Activated naive CD8-positive, alpha-beta T cell treated with anti-CD3 and anti-CD28 coated beads for 36 hours (primary cell): ENCODE measurements around the gene FKBP1C. TPM values are rescaled to one million over a fixed set of nuclear protein-coding genes. Genes with fewer than 3 reads are reported as not detected.
"Not testable (repeated sequence)": the region's sequence is repeated elsewhere in the genome, so short reads cannot be mapped to it uniquely, and the experiment has no call there.

Experiments used
- DNase-seq: peaks from one replicate; pipeline ENCODE4 v3.0.0; 2021
- H3K27ac Mint-ChIP-seq: one replicate; pipeline ENCODE4 v1.8.0; 2022; ENCODE audit warnings: mild to moderate bottlenecking, moderate library complexity, mixed read lengths
- H3K27me3 Mint-ChIP-seq: one replicate; pipeline ENCODE4 v1.8.0; 2022; ENCODE audit warnings: mild to moderate bottlenecking, mixed read lengths
- H3K36me3 Mint-ChIP-seq: one replicate; pipeline ENCODE4 v1.8.0; 2021; ENCODE audit warnings: mild to moderate bottlenecking, mixed read lengths
- H3K4me1 Mint-ChIP-seq: one replicate; pipeline ENCODE4 v1.8.0; 2021; ENCODE audit warnings: mixed read lengths
- H3K4me3 Mint-ChIP-seq: one replicate; pipeline ENCODE4 v1.8.0; 2022; ENCODE audit warnings: mild to moderate bottlenecking, moderate library complexity, mixed read lengths
- H3K9me3 Mint-ChIP-seq: one replicate; pipeline ENCODE4 v1.8.0; 2022; ENCODE audit warnings: mixed read lengths
- total RNA-seq, 2 experiments: library from RNA; stranded (reverse); gene quantifications; one replicate each; pipeline ENCODE4 v1.2.3, GENCODE V29; 2021

FKBP1C gene
- 1 to 10 TPM; 1.5 TPM for total RNA-seq

- not testable (repeated sequence) for H3K4me1 Mint-ChIP-seq, DNase-seq, H3K27ac Mint-ChIP-seq, H3K27me3 Mint-ChIP-seq, H3K36me3 Mint-ChIP-seq, H3K4me3 Mint-ChIP-seq
- H3K9me3 Mint-ChIP-seq, result peaks cover 15% of the 10 kb centered on the region
Observed at GRCh38 chr6:63211343-63211742, at the start of gene FKBP1C. Gene FKBP1C, plus strand, starts transcription at chr6:63211469.

DNA sequence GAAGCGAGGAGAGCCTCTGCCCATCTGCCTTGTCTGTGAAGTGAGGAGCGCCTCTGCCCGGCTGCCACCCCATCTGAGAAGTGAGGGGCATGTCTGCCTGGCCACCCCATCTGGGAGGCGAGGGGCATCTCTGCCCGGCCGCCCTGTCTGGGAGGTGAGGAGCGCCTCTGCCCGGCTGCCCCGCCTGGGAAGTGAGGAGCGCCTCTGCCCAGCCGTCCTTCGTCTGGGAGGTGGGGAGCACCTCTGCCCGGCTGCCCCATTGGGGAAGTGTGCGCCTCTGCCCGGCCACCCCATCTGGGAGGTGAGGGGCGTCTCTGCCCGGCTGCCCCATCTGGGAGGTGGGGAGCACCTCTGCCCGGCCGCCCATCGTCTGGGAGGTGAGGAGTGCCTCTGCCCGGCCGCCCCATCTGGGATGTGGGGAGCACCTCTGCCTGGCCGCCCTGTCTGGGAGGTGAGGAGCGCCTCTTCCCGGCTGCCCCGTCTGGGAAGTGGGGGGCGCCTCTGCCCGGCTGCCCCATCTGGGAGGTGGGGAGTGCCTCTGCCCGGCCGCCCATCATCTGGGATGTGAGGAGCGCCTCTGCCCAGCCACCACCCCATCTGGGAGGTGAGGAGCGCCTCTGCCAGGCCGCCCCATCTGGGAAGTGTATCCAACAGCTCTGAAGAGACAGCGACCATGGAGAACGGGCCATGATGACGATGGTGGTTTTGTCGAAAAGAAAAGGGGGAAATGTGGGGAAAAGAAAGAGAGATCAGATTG is 47.0 kb upstream of the FKBP1C start:
- not testable (repeated sequence) for DNase-seq, H3K27me3 Mint-ChIP-seq, H3K36me3 Mint-ChIP-seq, H3K9me3 Mint-ChIP-seq, H3K4me3 Mint-ChIP-seq, H3K4me1 Mint-ChIP-seq, H3K27ac Mint-ChIP-seq

GRCh38 chr6:63174173-63174572 is 37.1 kb upstream of the FKBP1C start:
- Mint-ChIP-seq H3K27ac (no peak overlapping the region), H3K27me3 (no peaks in the 10 kb centered on the region), H3K36me3 (no peaks in the 10 kb centered on the region), H3K9me3 (peaks cover 6% of the 10 kb centered on the region), H3K4me1 (no peaks in the 10 kb centered on the region), H3K4me3 (no peak overlapping the region)
- DNase-seq, result no peak

- no peak overlapping the region for H3K27ac Mint-ChIP-seq
- no peaks in the 10 kb centered on the region for H3K4me1 Mint-ChIP-seq
- no peaks in the 10 kb centered on the region for H3K36me3 Mint-ChIP-seq
- no peak for DNase-seq
- peaks cover 4% of the 10 kb centered on the region for H3K9me3 Mint-ChIP-seq
- peaks cover 3% of the 10 kb centered on the region for H3K27me3 Mint-ChIP-seq
- no peak overlapping the region for H3K4me3 Mint-ChIP-seq
Observed at GRCh38 chr6:63176181-63176580, 35.1 kb upstream of the FKBP1C start.

DNA sequence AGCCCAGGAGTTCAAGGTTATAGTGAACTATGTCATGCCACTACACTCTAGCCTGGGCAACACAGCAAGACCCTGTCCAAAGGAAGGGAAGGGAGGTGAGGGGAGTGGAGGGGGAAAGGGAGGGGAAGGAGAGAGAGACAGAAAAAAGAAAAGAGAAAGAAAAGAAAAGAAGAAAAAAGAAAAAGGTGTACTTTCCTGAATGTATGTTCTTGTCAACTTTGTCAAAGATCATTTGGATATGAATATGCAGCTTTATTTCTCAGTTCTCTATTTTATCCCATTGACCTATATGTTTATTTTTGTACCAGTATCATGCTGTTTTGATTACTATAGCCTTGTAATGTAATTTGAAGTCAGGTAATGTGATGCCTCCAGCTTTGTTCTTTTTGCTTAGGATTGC is 30.9 kb upstream of the FKBP1C start:
- Mint-ChIP-seq H3K4me3 (no peak overlapping the region), H3K36me3 (no peaks in the 10 kb centered on the region)

GRCh38 chr6:63186970-63187369 is 24.3 kb upstream of the FKBP1C start:
- no peaks in the 10 kb centered on the region for H3K4me1 Mint-ChIP-seq
- H3K4me3 Mint-ChIP-seq, result no peak overlapping the region
- H3K36me3 Mint-ChIP-seq, result no peaks in the 10 kb centered on the region
- no peak overlapping the region for H3K27ac Mint-ChIP-seq
- H3K27me3 Mint-ChIP-seq, result no peaks in the 10 kb centered on the region
- no peak for DNase-seq
- peaks cover 2% of the 10 kb centered on the region for H3K9me3 Mint-ChIP-seq

More for the DNA sequence above, 30.9 kb upstream of the FKBP1C start:
- DNase-seq, result no peak
- Mint-ChIP-seq H3K4me1 (no peaks in the 10 kb centered on the region), H3K27ac (no peak overlapping the region), H3K9me3 (peaks cover under 1% of the 10 kb centered on the region), H3K27me3 (peaks cover 3% of the 10 kb centered on the region)

DNA sequence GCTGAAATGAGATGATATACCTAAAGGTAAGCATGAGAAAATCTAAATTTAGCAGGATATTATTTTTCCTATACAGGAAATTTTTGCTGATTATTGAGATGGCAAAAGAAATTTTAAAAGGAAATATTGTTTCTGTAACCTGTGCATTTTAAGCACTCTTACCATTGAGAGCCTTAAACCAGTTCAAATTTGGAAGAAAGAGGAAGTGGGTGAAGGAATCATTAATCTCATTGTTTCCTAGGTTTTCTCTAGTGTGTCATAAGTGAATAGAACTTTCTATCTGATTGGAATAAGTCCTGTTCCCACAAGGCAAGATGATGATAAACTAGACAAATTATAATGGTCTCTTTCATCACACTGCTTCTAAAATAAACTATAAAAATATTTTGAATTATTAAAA is 22.4 kb upstream of the FKBP1C start:
- H3K36me3 Mint-ChIP-seq, result no peaks in the 10 kb centered on the region
- peaks cover 3% of the 10 kb centered on the region for H3K9me3 Mint-ChIP-seq
- no peak overlapping the region for H3K4me3 Mint-ChIP-seq
- no peaks in the 10 kb centered on the region for H3K4me1 Mint-ChIP-seq
- DNase-seq, result no peak
- no peak overlapping the region for H3K27ac Mint-ChIP-seq
- H3K27me3 Mint-ChIP-seq, result no peaks in the 10 kb centered on the region

GRCh38 chr6:63193324-63193723 is 17.9 kb upstream of the FKBP1C start:
- Mint-ChIP-seq H3K4me3 (no peak overlapping the region), H3K36me3 (no peaks in the 10 kb centered on the region), H3K27ac (no peak overlapping the region), H3K27me3 (no peaks in the 10 kb centered on the region), H3K9me3 (peaks cover 3% of the 10 kb centered on the region), H3K4me1 (no peaks in the 10 kb centered on the region)
- DNase-seq, result no peak

DNA sequence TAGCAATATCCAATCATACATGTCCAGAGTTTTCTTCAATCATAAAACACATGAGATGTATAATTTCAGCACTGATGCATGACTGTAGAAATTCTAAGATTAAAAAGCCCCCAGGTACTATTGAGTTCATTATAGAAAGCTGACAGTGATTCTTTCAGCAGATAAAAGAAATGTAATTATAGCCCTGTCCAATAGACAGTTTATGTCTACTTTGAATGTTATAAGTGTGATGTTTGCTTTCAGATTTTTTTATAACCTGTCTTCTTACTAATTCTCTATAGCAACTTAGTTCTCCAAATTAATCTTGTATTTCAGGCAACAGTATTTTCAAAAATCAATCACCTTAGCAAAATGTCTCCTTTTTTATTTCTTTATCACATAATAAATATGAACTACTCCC is 13.5 kb upstream of the FKBP1C start:
- Mint-ChIP-seq H3K27ac (no peak overlapping the region), H3K4me3 (no peak overlapping the region), H3K4me1 (no peaks in the 10 kb centered on the region), H3K9me3 (peaks cover 3% of the 10 kb centered on the region), H3K27me3 (no peaks in the 10 kb centered on the region), H3K36me3 (no peaks in the 10 kb centered on the region)
- no peak for DNase-seq

DNA sequence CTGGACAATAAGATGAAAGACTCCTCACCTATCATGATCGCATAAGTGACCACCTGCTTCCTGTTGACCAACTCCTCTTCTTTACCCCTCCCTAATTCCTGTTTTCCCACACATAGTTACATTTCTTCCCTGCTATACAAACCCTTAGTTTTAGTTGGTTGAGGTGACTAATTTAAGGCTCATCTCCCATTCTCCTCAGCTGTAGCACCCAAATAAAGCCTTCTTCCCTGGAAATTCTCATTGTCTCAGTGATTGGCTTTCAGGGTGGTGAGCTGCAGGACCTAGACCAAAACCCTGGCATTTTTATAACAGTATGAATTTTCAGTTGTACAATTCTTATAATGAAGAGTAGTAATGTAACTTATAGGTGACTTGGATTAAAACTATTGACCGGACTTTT is 2.1 kb downstream of the FKBP1C start:
- H3K27me3 Mint-ChIP-seq, result no peaks in the 10 kb centered on the region
- H3K4me1 Mint-ChIP-seq, result no peaks in the 10 kb centered on the region
- peaks cover 15% of the 10 kb centered on the region for H3K9me3 Mint-ChIP-seq
- no peak for DNase-seq
- H3K27ac Mint-ChIP-seq, result no peak overlapping the region
- no peaks in the 10 kb centered on the region for H3K36me3 Mint-ChIP-seq
- no peak overlapping the region for H3K4me3 Mint-ChIP-seq

GRCh38 chr6:63214816-63215215 is 3.5 kb downstream of the FKBP1C start:
- H3K27ac Mint-ChIP-seq, result no peak overlapping the region
- H3K27me3 Mint-ChIP-seq, result no peaks in the 10 kb centered on the region
- peaks cover 15% of the 10 kb centered on the region for H3K9me3 Mint-ChIP-seq
- no peak for DNase-seq
- no peaks in the 10 kb centered on the region for H3K4me1 Mint-ChIP-seq
- no peaks in the 10 kb centered on the region for H3K36me3 Mint-ChIP-seq
- no peak overlapping the region for H3K4me3 Mint-ChIP-seq

DNA sequence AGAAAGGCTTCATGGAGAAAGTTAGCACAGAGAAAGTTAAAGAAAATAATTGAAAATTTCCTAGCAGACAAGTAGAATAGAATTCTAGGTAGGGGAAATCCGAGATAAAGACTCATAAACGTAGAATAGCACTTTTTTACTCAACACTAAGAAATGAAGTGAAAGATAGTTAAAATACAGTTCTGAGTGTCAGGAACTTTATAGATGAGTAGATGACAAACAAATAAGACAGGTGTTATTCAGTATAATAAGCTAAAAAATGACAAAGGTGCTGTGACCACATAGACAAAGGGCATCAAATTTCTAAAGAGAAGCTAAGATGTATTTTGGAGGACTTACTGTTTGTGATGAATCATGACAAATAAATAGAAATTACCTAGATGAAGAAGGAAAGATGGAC is 12.9 kb downstream of the FKBP1C start:
- no peak for DNase-seq
- Mint-ChIP-seq H3K4me1 (no peaks in the 10 kb centered on the region), H3K36me3 (no peaks in the 10 kb centered on the region), H3K4me3 (no peak overlapping the region), H3K27ac (no peak overlapping the region), H3K27me3 (no peaks in the 10 kb centered on the region), H3K9me3 (no peaks in the 10 kb centered on the region)

DNA sequence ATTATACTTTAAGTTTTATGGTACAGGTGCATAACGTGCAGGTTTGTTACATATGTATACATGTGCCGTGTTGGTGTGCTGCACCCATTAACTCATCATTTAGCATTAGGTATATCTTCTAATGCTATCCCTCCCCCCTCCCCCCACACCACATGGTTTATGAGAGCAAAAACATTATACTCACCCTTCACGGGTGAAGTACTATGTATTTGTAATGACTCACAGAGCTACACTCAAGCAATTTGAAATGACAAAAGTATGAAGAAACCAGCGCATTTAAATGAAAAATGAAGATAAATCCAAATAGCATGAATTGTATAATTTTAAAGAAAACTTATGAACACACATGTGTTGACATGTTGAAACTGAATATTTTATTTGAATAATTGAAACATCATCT is 14.7 kb downstream of the FKBP1C start:
- not testable (repeated sequence) for H3K9me3 Mint-ChIP-seq, H3K27me3 Mint-ChIP-seq, H3K27ac Mint-ChIP-seq, H3K36me3 Mint-ChIP-seq, H3K4me1 Mint-ChIP-seq, H3K4me3 Mint-ChIP-seq, DNase-seq

DNA sequence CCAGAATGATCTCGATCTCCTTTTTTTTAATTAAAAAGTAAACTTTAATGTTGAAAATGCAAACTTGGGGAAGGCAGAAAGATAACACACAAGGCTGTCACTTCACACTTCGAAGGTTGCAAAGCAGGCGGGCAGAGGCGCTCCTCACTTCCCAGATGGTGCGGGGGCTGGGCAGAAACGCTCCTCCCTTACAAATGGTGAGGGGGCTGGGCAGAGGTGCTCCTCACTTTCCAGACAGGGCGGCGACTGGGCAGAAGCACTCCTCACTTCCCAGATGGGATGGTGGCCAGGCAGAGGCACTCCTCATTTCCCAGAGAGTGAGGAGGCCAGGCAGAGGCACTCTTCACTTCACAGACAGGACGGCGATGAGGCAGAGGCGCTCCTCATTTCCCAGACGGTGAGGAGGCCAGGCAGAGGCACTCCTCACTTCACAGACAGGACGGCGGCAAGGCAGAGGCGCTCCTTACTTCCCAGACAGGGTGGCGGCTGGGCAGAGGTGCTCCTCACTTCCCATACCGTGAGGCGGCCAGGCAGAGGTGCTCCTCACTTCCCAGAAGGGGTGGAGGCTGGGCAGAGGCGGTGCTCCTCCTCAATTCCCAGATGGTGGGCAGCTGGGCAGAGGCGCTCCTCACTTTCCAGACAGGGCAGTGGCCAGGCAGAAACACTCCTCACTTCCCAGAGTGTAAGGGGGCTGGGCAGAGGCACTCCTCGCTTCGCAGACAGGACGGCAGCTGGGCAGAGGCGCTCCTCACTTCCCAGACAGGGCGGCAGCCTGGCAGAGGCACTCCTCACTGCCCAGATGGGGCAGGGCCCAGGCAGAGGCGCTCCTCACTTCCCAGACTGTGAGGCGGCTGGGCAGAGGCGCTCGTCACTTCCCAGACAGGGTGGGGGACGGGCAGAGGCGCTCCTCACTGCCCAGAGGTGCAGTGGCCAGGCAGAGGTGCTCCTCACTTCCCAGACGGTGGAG is 16.9 kb downstream of the FKBP1C start:
- H3K27me3 Mint-ChIP-seq, H3K27ac Mint-ChIP-seq: not testable (repeated sequence)

DNA sequence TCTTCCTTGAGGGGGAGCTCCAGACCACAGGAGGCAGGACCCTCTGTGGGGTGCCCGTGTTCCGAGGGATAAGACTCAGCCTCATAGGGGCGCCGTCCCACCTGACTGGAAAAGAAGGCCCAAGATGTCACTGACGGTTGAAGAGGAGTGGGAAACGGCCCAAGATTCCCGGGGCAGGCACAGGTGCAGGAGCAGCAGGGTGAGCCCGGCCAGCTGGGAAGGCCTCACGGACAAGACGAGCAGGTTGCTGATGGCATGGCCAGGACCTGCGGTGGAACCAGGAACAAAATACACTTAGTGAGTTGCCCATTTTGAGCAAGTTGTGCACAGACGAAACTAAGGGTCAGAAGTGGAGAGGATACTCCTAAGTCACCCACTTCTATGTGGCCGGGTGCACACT is 18.8 kb downstream of the FKBP1C start:
- H3K27ac Mint-ChIP-seq, H3K4me1 Mint-ChIP-seq, H3K9me3 Mint-ChIP-seq, H3K4me3 Mint-ChIP-seq, H3K27me3 Mint-ChIP-seq, DNase-seq, H3K36me3 Mint-ChIP-seq: not testable (repeated sequence)

More for the DNA sequence above, 16.9 kb downstream of the FKBP1C start:
- H3K4me1 Mint-ChIP-seq, H3K36me3 Mint-ChIP-seq, DNase-seq, H3K9me3 Mint-ChIP-seq, H3K4me3 Mint-ChIP-seq: not testable (repeated sequence)
